ENCODE results near the gene RBMS2. TPM values are rescaled to one million over a fixed set of nuclear protein-coding genes. Genes with fewer than 3 reads are reported as not detected.

Gene RBMS2
- total and polyA plus RNA-seq, 10 of the 15 experiments (the other 5 are each of a cell fraction or from before 2014, with no cell fraction given): 0.56 to 7.1 (median 2.4) TPM

DNA sequence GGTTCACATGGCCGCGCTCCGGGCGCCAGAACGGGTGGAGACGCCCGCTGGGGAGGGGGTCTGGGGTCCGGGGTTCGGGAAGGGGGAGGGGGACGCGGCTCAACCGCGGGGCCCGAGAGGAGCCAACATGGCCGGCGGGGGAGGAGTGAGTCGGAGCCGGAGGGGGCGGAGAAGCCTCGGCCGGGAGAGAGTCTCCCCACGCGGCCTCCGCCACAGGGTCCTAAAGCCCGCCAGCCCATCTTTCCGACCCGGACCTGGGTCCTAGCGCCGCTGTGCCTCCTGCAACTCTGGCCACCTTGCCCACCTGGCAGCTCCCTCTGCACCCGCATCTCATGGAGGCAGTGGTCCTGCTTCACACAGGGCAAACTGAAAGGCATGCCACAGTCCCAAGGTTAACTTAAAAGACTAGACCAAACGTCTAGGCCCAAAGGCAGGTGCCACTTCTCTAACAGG, 108.6 kb downstream of the RBMS2 start, which contains the start of gene BAZ2A (continued):
- TF ChIP-seq NR2F1 (conservative IDR thresholded peaks at IDR 0.05): no peak
- peak; percentile 23; the same call in 1 of the 2 replicates for TF ChIP-seq ATF7 (IDR thresholded peaks at IDR 0.05; ENCODE audit: low read depth)
- peak; percentile 80; the same call in 1 of the 2 replicates for TF ChIP-seq TBL1XR1 (IDR thresholded peaks at IDR 0.05; ENCODE audit: low read depth, low read length)
- no peak for TF ChIP-seq KAT2A (conservative IDR thresholded peaks at IDR 0.05; ENCODE audit: control insufficient read depth, low read depth, low read length)
- TF ChIP-seq CHD4 (IDR thresholded peaks at IDR 0.05): no peak
- 0 out of 4 replicates have a peak, but pooled peaks of 1 of the 2 experiments have one; percentile 40 for TF ChIP-seq SRF (IDR thresholded peaks at IDR 0.05; ENCODE audit: low read depth in 2 of 2, low read length in 2 of 2)
- no peak; the same call in 1 of the 2 replicates for TF ChIP-seq HDGF (IDR thresholded peaks at IDR 0.05)
- peak; percentile 92 for TF ChIP-seq SIN3A (IDR thresholded peaks at IDR 0.05; ENCODE audit: low read depth, low read length)
- TF ChIP-seq, protein P1, sequence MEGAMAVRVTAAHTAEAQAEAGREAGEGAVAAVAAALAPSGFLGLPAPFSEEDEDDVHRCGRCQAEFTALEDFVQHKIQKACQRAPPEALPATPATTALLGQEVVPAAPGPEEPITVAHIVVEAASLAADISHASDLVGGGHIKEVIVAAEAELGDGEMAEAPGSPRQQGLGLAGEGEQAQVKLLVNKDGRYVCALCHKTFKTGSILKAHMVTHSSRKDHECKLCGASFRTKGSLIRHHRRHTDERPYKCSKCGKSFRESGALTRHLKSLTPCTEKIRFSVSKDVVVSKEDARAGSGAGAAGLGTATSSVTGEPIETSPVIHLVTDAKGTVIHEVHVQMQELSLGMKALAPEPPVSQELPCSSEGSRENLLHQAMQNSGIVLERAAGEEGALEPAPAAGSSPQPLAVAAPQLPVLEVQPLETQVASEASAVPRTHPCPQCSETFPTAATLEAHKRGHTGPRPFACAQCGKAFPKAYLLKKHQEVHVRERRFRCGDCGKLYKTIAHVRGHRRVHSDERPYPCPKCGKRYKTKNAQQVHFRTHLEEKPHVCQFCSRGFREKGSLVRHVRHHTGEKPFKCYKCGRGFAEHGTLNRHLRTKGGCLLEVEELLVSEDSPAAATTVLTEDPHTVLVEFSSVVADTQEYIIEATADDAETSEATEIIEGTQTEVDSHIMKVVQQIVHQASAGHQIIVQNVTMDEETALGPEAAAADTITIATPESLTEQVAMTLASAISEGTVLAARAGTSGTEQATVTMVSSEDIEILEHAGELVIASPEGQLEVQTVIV (IDR thresholded peaks at IDR 0.05; ENCODE audit: borderline replicate concordance, partially characterized antibody): peak; percentile 95
- TF ChIP-seq HSF1 (IDR thresholded peaks at IDR 0.05; ENCODE audit: low read depth, low read length): peak; percentile 40; the same call in 1 of the 2 replicates
- peak; percentile 52 for TF ChIP-seq MYC (IDR thresholded peaks at IDR 0.05; ENCODE audit: insufficient read depth, insufficient read length, insufficient replicate concordance, low read length, severe bottlenecking)
- TF ChIP-seq PAX5 (IDR thresholded peaks at IDR 0.05; ENCODE audit: borderline replicate concordance, low read depth, low read length): 0 out of 2 replicates have a peak, but pooled peaks have one; percentile 52
- TF ChIP-seq RCOR1 (conservative IDR thresholded peaks at IDR 0.05; ENCODE audit: low read depth, low read length): 0 out of 2 replicates have a peak, but pooled peaks have one; percentile 59
- TF ChIP-seq CHD2 (IDR thresholded peaks at IDR 0.05; ENCODE audit: borderline replicate concordance, low read depth, low read length): peak; percentile 73
- TF ChIP-seq SMAD1 (IDR thresholded peaks at IDR 0.05; ENCODE audit: low read depth, partially characterized antibody): no peak
- TF ChIP-seq YY1 (IDR thresholded peaks at IDR 0.05; ENCODE audit: low read depth, low read length): peak; percentile 96
- peak; percentile 19; the same call in 1 of the 2 replicates for TF ChIP-seq NR2C1 (IDR thresholded peaks at IDR 0.05)
- no peak for TF ChIP-seq RBBP5 (conservative IDR thresholded peaks at IDR 0.05)
- peak; percentile 74 for TF ChIP-seq POLR2A (IDR thresholded peaks at IDR 0.05; ENCODE audit: low read depth, low read length)
- peak; percentile 97 for TF ChIP-seq SMARCA5 (IDR thresholded peaks at IDR 0.05)
- peak; percentile 90 for TF ChIP-seq TCF12 (IDR thresholded peaks at IDR 0.05; ENCODE audit: low read depth, low read length)
- TF ChIP-seq CBFB (IDR thresholded peaks at IDR 0.05; ENCODE audit: low read depth): peak; percentile 84; the same call in 1 of the 2 replicates
- TF ChIP-seq, protein P2, sequence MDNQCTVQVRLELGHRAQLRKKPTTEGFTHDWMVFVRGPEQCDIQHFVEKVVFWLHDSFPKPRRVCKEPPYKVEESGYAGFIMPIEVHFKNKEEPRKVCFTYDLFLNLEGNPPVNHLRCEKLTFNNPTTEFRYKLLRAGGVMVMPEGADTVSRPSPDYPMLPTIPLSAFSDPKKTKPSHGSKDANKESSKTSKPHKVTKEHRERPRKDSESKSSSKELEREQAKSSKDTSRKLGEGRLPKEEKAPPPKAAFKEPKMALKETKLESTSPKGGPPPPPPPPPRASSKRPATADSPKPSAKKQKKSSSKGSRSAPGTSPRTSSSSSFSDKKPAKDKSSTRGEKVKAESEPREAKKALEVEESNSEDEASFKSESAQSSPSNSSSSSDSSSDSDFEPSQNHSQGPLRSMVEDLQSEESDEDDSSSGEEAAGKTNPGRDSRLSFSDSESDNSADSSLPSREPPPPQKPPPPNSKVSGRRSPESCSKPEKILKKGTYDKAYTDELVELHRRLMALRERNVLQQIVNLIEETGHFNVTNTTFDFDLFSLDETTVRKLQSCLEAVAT (IDR thresholded peaks at IDR 0.05): peak; percentile 90
- TF ChIP-seq SUPT20H (IDR thresholded peaks at IDR 0.05; ENCODE audit: borderline replicate concordance, control insufficient read depth, low read depth, low read length): no peak
- no peak for TF ChIP-seq IRF5 (IDR thresholded peaks at IDR 0.05; ENCODE audit: borderline replicate concordance)
- no peak for TF ChIP-seq EZH2 (IDR thresholded peaks at IDR 0.05; ENCODE audit: borderline replicate concordance, control insufficient read depth, low read depth, low read length)
